ENCODE measurements around the gene PSMB3. TPM values are rescaled to one million over a fixed set of nuclear protein-coding genes. Genes with fewer than 3 reads are reported as not detected.

The PSMB3 gene
- polyA plus RNA-seq, 1 of the 3 experiments (the other 2 are of a cell fraction): 533 TPM

DNA sequence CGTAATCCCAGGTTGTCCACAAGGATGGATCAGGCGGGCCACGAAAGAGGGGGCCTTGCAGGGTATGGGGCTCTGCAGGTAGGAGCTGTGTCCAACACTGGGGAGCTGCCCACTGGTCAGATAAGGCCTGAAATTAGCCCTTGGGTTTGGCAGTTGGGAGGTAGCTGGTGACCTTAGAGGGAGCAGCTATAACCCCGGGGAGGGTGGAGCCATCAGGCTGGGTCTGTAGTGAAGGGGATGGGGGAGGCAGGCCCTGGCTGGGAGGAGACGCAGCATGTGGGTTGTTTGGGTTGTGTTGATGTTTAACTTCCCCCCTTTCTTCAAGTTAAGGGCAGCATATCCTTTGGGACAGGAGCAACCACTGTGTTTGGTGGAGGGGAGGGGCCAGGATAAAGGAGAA lies 41.6 kb upstream of the PSMB3 start (continued):
- TF ChIP-seq YY1 (IDR thresholded peaks at IDR 0.05; ENCODE audit: low read depth) (no peak), TAF1 (IDR thresholded peaks at IDR 0.05; ENCODE audit: borderline replicate concordance, low read depth, low read length) (no peak), RXRA (IDR thresholded peaks at IDR 0.05; ENCODE audit: borderline replicate concordance, low read depth) (no peak), NRF1 (IDR thresholded peaks at IDR 0.05; ENCODE audit: low read depth, low read length) (no peak), EZH2phosphoT487 (IDR thresholded peaks at IDR 0.05; ENCODE audit: borderline replicate concordance, low read depth) (no peak), FOSL2 (IDR thresholded peaks at IDR 0.05; ENCODE audit: borderline replicate concordance, low read depth) (no peak)
- TF ChIP-seq, protein P1, sequence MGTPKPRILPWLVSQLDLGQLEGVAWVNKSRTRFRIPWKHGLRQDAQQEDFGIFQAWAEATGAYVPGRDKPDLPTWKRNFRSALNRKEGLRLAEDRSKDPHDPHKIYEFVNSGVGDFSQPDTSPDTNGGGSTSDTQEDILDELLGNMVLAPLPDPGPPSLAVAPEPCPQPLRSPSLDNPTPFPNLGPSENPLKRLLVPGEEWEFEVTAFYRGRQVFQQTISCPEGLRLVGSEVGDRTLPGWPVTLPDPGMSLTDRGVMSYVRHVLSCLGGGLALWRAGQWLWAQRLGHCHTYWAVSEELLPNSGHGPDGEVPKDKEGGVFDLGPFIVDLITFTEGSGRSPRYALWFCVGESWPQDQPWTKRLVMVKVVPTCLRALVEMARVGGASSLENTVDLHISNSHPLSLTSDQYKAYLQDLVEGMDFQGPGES (IDR thresholded peaks at IDR 0.05; ENCODE audit: low read depth, low read length): no peak

DNA sequence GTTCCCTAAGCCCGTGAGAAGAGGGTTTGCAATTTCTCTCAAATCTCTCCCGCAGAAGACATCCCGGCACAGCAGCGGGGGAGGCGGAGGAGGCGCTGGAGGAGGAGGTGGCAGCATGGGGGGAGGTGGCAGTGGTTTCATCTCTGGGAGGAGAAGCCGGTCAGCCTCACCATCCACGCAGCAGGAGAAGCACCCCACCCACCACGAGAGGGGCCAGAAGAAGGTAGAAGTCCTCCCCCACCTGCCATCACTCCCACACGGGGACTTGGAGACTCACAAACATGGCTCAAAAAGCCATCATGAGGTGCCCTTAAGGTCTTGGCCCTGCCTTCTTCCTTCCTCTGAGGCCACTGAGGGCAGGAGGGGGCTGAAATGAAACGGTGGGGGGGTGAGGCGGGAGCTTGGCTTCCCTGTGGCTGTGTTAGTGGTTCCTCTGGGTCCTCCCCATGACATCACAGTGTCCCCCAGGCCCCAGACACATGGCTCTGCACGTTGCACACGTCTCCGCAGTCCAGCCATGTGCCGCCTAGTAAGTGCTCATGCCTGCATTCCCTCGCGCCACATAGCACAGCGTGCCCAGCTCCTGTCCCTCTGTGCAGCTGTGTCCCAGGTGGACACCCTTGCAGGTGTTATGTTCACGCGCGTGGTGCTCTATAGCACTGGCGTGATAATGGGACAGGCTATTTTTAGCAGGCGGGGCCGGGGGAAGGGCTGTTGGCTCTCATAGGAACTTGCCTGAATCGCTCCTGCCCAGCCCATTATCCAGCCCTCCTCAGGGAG lies 40.6 kb upstream of the PSMB3 start:
- Histone ChIP-seq H3K9me3 (no peaks in the 10 kb centered on the region), H3K27me3 (ENCODE audit: insufficient read depth) (no peaks in the 10 kb centered on the region), H3K4me1 (ENCODE audit: control insufficient read depth in 1 of 2, insufficient read depth in 2 of 2, low read depth in 1 of 2, low read length in 1 of 2) (peaks cover 2 to 13% of the 10 kb centered on the region in 2 experiments; a peak in 2 of 4 replicates), H3K4me2 (no peak overlapping the region), H3F3A (replicated peaks; ENCODE audit: insufficient read depth) (no peaks in the 10 kb centered on the region), H3K9ac (no peak overlapping the region), H3K27ac (ENCODE audit: low read depth in 2 of 2, low read length in 1 of 2) (no peak overlapping the region), H2AFZ (ENCODE audit: low read depth) (no peak overlapping the region), H3K36me3 (replicated peaks in 1 of 2; ENCODE audit: control insufficient read depth in 1 of 2, insufficient read depth in 2 of 2, low read length in 1 of 2) (peaks cover 21 to 76% of the 10 kb centered on the region in 2 experiments), H3K9me2 (no peaks in the 10 kb centered on the region), H4K20me1 (ENCODE audit: insufficient read depth) (peaks cover 3% of the 10 kb centered on the region; the same call in 1 of the 2 replicates), H3K79me2 (ENCODE audit: insufficient read depth) (peaks cover 22% of the 10 kb centered on the region; the same call in 1 of the 2 replicates), H3K4me3 (ENCODE audit: low read depth in 2 of 2, low read length in 1 of 2) (no peak overlapping the region)
- TF ChIP-seq TEAD4 (IDR thresholded peaks at IDR 0.05; ENCODE audit: borderline replicate concordance, insufficient read depth): no peak
- no peak for TF ChIP-seq EP300 (IDR thresholded peaks at IDR 0.05; ENCODE audit: borderline replicate concordance in 1 of 2, low read depth in 1 of 2, low read length in 1 of 2)
- TF ChIP-seq, protein P2, sequence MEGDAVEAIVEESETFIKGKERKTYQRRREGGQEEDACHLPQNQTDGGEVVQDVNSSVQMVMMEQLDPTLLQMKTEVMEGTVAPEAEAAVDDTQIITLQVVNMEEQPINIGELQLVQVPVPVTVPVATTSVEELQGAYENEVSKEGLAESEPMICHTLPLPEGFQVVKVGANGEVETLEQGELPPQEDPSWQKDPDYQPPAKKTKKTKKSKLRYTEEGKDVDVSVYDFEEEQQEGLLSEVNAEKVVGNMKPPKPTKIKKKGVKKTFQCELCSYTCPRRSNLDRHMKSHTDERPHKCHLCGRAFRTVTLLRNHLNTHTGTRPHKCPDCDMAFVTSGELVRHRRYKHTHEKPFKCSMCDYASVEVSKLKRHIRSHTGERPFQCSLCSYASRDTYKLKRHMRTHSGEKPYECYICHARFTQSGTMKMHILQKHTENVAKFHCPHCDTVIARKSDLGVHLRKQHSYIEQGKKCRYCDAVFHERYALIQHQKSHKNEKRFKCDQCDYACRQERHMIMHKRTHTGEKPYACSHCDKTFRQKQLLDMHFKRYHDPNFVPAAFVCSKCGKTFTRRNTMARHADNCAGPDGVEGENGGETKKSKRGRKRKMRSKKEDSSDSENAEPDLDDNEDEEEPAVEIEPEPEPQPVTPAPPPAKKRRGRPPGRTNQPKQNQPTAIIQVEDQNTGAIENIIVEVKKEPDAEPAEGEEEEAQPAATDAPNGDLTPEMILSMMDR (IDR thresholded peaks at IDR 0.05): no peak
- no peak for TF ChIP-seq EZH2phosphoT487 (IDR thresholded peaks at IDR 0.05; ENCODE audit: borderline replicate concordance, low read depth)
- TF ChIP-seq MEF2A (IDR thresholded peaks at IDR 0.05; ENCODE audit: borderline replicate concordance, low read depth): no peak
- TF ChIP-seq, protein P3, sequence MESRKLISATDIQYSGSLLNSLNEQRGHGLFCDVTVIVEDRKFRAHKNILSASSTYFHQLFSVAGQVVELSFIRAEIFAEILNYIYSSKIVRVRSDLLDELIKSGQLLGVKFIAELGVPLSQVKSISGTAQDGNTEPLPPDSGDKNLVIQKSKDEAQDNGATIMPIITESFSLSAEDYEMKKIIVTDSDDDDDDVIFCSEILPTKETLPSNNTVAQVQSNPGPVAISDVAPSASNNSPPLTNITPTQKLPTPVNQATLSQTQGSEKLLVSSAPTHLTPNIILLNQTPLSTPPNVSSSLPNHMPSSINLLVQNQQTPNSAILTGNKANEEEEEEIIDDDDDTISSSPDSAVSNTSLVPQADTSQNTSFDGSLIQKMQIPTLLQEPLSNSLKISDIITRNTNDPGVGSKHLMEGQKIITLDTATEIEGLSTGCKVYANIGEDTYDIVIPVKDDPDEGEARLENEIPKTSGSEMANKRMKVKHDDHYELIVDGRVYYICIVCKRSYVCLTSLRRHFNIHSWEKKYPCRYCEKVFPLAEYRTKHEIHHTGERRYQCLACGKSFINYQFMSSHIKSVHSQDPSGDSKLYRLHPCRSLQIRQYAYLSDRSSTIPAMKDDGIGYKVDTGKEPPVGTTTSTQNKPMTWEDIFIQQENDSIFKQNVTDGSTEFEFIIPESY (IDR thresholded peaks at IDR 0.05; ENCODE audit: borderline replicate concordance, low read depth): no peak
- no peak for TF ChIP-seq FOXM1 (IDR thresholded peaks at IDR 0.05; ENCODE audit: low read depth)
- no peak for TF ChIP-seq YY1 (IDR thresholded peaks at IDR 0.05; ENCODE audit: low read depth)
- no peak for TF ChIP-seq FOSL2 (IDR thresholded peaks at IDR 0.05; ENCODE audit: borderline replicate concordance, low read depth)
- no peak for TF ChIP-seq SMC3 (IDR thresholded peaks at IDR 0.05; ENCODE audit: low read depth, low read length)
- TF ChIP-seq GABPA (IDR thresholded peaks at IDR 0.05; ENCODE audit: low read depth): no peak
- no peak for TF ChIP-seq POLR2AphosphoS5 (IDR thresholded peaks at IDR 0.05; ENCODE audit: low read depth, low read length)
- CTCF ChIA-PET: interaction anchor here (2.3 to 3.1 kb wide), 2 partner anchors 24 to 35 kb away, joined by 10 to 14 read pairs; no protein-coding TSS in a partner anchor
- 93% methylated on average over 18 of the region's 26 CpGs for WGBS (ENCODE audit: low lambda C conversion rate)
- POLR2A ChIA-PET: no interaction called here
- DNase-seq: no peak

Measured in SK-N-SH (cell line).